ENCODE measurements around the gene KLF5. TPM values are rescaled to one million over a fixed set of nuclear protein-coding genes. Genes with fewer than 3 reads are reported as not detected.

The KLF5 gene
- polyA plus RNA-seq, 1 experiment = 11.2 TPM

DNA sequence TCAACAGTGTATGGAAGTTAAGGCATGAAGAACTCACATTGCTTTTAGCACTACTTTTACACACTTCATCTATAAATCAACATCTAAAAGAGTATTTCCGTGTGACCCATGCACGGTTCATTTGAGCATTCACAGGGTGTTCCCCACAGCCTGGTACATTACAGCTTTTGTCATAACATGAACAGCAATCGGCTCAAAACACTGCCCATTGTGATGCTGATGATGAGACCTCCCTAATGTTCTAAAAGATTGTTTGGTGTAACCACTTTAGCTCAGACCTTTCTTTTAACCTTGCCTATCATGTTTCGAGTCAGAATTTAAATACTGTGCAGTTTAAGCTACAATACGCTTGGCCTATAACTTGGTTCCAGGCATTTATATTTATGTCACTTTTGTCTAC is 4.1 kb upstream of the KLF5 start:
- no peaks in the 10 kb centered on the region; the same call in 1 of the 2 replicates for H3K9me3 ChIP-seq (ENCODE audit: control insufficient read depth, insufficient read depth, low read length)
- ChIA-PET POLR2A (no interaction called here), CTCF (interaction anchor here (0.6 kb wide), 1 partner anchor 177 kb away, joined by 3 read pairs; no protein-coding TSS in a partner anchor)

GRCh38 chr13:73055813-73056564 is 2.8 kb upstream of the KLF5 start:
- no peaks in the 10 kb centered on the region for H3K27me3 ChIP-seq (ENCODE audit: control insufficient read depth, insufficient read depth, low read length)
- TF ChIP-seq CTCF (IDR thresholded peaks at IDR 0.05; ENCODE audit: low read depth, low read length) = no peak
- no peaks in the 10 kb centered on the region; the same call in 1 of the 2 replicates for H3K9me3 ChIP-seq (ENCODE audit: control insufficient read depth, insufficient read depth, low read length)
- no peak overlapping the region for H3K4me3 ChIP-seq (ENCODE audit: low read depth, low read length)
- CTCF ChIA-PET = interaction anchor here (0.6 to 0.8 kb wide), 2 partner anchors 216 to 1763 kb away, joined by 3 to 6 read pairs; no protein-coding TSS in a partner anchor
- DNase-seq (ENCODE audit: low read depth, low spot score) = no peak
- POLR2A ChIA-PET = no interaction called here
- no peak overlapping the region for H3K27ac ChIP-seq (ENCODE audit: low read depth, low read length)

More for the DNA sequence above, 4.1 kb upstream of the KLF5 start:
- H3K27ac ChIP-seq (ENCODE audit: low read depth, low read length) = no peak overlapping the region
- DNase-seq (ENCODE audit: low read depth, low spot score) = no peak
- no peaks in the 10 kb centered on the region for H3K27me3 ChIP-seq (ENCODE audit: control insufficient read depth, insufficient read depth, low read length)
- no peak overlapping the region for H3K4me3 ChIP-seq (ENCODE audit: low read depth, low read length)
- no peak for TF ChIP-seq CTCF (IDR thresholded peaks at IDR 0.05; ENCODE audit: low read depth, low read length)

DNA sequence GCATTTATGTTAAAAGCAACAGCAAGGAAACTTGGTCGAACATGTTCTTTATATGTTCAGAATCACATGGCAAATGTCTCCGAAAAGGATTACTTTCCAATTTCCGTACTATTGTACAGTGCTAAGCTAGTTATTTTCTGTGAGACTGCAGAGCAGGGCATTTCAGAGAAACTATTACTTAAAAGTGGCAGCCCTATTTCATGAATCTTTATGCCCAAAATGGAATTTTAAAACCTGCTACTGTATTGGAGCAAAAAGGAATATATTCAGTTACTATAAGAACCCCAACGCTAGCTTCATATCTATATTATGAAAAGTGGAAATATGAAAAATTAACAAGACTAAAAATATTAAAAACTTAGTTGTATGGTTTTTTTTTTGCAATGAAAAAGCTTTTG is 2.2 kb upstream of the KLF5 start:
- no peak overlapping the region for H3K4me3 ChIP-seq (ENCODE audit: low read depth, low read length)
- CTCF ChIA-PET = interaction anchor here (0.6 kb wide), 3 partner anchors 248 to 1762 kb away, joined by 3 to 5 read pairs (median 3); no protein-coding TSS in a partner anchor
- POLR2A ChIA-PET = no interaction called here

GRCh38 chr13:73057284-73058063 is 1.3 kb upstream of the KLF5 start:
- no peak overlapping the region for H3K4me3 ChIP-seq (ENCODE audit: low read depth, low read length)
- no peaks in the 10 kb centered on the region for H3K9me3 ChIP-seq (ENCODE audit: control insufficient read depth, insufficient read depth, low read length)
- no peaks in the 10 kb centered on the region for H3K27me3 ChIP-seq (ENCODE audit: control insufficient read depth, insufficient read depth, low read length)
- ChIA-PET CTCF (interaction anchor here (0.6 kb wide), 1 partner anchor 248 kb away, joined by 5 read pairs; no protein-coding TSS in a partner anchor), POLR2A (no interaction called here)
- no peak for TF ChIP-seq CTCF (IDR thresholded peaks at IDR 0.05; ENCODE audit: low read depth, low read length)
- no peak overlapping the region for H3K27ac ChIP-seq (ENCODE audit: low read depth, low read length)
- no peak for DNase-seq (ENCODE audit: low read depth, low spot score)

More for the DNA sequence above, 2.2 kb upstream of the KLF5 start:
- TF ChIP-seq CTCF (IDR thresholded peaks at IDR 0.05; ENCODE audit: low read depth, low read length) = no peak
- no peaks in the 10 kb centered on the region for H3K27me3 ChIP-seq (ENCODE audit: control insufficient read depth, insufficient read depth, low read length)
- H3K27ac ChIP-seq (ENCODE audit: low read depth, low read length) = no peak overlapping the region
- no peak for DNase-seq (ENCODE audit: low read depth, low spot score)
- H3K9me3 ChIP-seq (ENCODE audit: control insufficient read depth, insufficient read depth, low read length) = no peaks in the 10 kb centered on the region; the same call in 1 of the 2 replicates

DNA sequence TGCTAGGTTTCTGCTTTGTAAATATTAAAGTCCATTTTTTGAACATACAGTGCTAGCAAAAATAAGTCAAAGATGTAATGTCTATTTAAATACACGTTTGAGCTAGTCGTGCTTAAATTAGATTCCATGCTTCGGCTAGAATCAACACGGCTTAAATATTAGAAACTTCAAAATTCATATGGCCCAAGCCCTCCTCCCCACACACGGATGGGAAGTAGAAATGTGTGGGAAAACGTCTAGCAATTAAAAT is 816 bp upstream of the KLF5 start:
- H3K27me3 ChIP-seq (ENCODE audit: control insufficient read depth, insufficient read depth, low read length) = no peaks in the 10 kb centered on the region
- H3K9me3 ChIP-seq (ENCODE audit: control insufficient read depth, insufficient read depth, low read length) = no peaks in the 10 kb centered on the region
- peak overlapping the region; percentile 59 for H3K4me3 ChIP-seq (ENCODE audit: low read depth, low read length)
- POLR2A ChIA-PET = interaction anchor here (0.6 to 1.7 kb wide), 3 partner anchors 17 to 540 kb away, joined by 3 to 6 read pairs (median 4); no protein-coding TSS in a partner anchor
- CTCF ChIA-PET = no interaction called here
- TF ChIP-seq CTCF (IDR thresholded peaks at IDR 0.05; ENCODE audit: low read depth, low read length) = no peak
- DNase-seq (ENCODE audit: low read depth, low spot score) = no peak
- no peak overlapping the region for H3K27ac ChIP-seq (ENCODE audit: low read depth, low read length)

Data from AG04450 (cell line).